Measurements from ENCODE around the gene FLOT2.
"Not testable (repeated sequence)": the region's sequence is repeated elsewhere in the genome, so short reads cannot be mapped to it uniquely, and the experiment has no call there.

Gene FLOT2

GRCh38 chr17:28896884-28897768, at the start of gene FLOT2:
FLOT2 (minus strand) TSS chr17:28897733; CDS start chr17:28897574, 159 bp downstream.
- DNase-seq (ENCODE audit: low read depth): no peak

DNA sequence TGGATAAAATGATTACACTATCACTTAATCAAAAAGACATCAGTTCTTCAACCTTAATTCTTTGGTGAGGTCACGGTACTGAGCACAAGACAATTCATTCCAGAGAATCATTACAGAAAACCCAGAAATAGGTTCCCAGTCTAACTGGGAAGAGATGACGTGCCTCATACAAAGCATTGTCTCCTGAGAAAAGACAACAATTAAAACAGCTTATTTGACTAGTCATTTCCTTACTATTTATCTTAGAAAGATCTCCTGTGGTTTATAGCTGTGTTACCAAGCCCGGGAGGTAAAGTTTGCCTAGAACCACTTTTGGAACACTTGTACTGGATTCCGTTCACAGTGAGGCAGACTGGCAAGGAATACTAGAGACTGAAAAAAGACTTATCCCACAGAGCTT, 48.7 kb upstream of the FLOT2 start:
- DNase-seq (ENCODE audit: low read depth): peak; percentile 86

GRCh38 chr17:28944862-28945741, 47.6 kb upstream of the FLOT2 start:
- DNase-seq (ENCODE audit: low read depth): peak; percentile 45

DNA sequence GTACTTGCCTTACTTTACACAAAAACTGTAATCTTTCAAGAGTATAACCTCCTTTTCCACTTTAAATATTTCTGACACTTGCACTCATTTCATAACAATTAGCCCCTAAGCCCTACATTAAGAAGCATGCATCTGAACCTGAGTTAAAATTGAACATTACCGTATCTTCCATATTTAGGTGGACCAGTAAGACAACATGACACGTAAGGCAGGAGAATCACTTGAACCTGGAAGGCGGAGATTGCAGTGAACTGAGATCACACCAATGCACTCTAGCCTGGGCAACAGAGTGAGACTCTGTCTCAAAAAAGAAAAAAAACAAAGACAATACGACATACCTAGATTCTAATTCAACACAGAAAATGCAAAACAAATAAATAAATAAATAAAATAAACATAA, 46.8 kb upstream of the FLOT2 start:
- DNase-seq (ENCODE audit: low read depth): no peak

GRCh38 chr17:28942925-28943324, 45.4 kb upstream of the FLOT2 start:
- no peak for DNase-seq (ENCODE audit: low read depth)

GRCh38 chr17:28941251-28941650, 43.7 kb upstream of the FLOT2 start:
- no peak for DNase-seq (ENCODE audit: low read depth)

GRCh38 chr17:28940675-28941074, 43.1 kb upstream of the FLOT2 start:
- no peak for DNase-seq (ENCODE audit: low read depth)

DNA sequence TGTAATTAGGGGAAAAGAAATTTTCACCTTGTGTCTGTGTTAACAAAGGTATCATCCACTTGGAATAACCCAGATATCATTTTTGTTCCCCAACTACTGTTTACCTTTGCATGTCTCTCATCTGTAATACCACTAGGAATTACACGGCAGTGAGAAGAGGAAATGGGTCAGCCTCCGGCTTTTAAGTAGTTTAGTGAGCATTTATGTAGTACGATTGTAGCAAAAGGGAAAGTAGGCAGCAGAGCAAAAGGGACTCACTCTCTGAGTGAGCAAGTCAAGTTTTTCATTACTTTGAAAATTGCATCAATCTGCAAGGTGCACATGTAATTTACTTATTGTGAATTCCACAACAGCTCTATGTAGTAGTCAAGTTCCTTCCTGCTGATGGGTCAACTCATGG, 42.6 kb upstream of the FLOT2 start:
- no peak for DNase-seq (ENCODE audit: low read depth)

DNA sequence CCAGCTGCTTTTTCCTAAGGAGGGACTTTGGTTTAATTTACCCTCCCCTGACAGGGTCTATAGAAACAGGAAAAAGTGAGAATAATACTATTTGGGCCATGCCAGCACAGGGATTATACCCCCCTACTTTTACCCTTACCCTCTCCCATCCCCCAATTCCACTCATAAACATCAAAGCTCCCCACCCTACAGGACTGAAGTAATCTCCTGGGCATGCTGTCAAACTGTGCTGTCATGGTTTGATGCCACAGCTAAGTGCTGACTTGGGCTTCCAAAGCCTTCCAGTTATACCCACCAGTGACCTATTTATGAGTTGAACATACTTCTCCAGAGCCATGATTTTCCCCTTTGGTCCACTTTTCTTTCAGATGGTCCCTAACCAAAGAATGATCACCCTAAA, 41.0 kb upstream of the FLOT2 start:
- DNase-seq (ENCODE audit: low read depth): no peak

DNA sequence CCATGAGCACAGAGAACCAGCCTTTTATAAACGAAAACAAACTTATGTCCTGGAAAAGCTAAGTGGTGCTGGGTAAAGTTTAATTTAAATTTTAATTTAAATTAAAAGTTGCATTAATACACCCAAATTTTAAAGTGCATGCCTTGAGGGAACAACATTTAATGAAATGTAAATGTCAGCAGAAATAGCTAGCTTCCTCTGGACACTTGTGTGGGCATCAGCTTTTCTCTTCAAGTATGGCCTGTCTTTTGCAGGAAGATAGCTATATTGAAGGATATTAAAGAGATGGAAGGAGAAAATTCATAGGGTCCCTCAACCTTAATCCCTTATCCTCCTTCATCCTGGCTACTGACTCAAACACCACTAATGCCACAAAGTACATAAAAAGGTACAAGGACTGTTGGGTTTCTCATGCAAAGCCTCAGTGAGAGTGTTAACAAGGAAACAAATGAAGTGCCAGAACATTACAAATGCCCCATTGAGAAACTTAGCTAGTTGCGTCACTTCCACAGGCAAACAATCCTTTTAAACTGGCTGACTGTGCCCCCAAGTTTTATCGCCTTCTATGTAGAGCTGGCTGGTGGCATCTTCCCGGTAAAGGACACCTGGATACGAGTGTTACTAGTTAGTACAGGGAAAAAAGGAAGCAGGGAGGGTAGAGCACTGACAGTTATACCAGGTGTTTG, 39.7 kb upstream of the FLOT2 start:
- DNase-seq (ENCODE audit: low read depth): no peak

DNA sequence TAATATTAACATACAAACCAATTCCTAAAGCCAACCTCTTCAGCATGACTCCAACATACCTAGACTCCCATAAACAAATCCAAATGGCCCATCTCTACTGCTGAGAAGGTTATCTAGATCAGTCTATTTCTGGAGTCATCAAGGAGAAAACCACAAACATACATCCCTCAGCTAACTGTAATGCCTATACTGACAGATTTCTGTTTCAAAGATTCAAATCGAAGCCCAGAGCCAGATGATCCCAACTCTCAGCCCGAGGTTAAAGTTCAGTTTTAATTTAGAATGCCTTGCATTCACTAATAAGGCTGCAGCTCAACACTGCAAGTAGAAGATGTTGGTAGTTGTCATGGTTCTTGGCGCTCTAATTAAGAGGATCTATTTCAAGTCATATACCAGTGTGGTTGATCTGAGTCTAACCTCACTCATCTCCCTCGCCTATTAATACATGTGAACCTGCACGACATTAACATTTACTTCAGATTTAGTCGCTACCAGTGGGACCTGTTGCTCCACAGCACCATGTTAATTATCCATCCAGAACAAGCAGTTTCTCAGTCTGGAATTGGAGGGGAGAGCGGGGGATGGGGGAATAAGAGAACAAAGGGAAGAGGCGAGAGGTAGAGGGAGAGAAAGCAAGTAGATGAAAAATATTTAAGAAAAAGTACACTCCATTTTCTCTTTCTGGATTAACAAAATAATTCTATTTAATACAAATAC, 38.4 kb upstream of the FLOT2 start:
- DNase-seq (ENCODE audit: low read depth): no peak

GRCh38 chr17:28934508-28934907, 37.0 kb upstream of the FLOT2 start:
- DNase-seq (ENCODE audit: low read depth): not testable (repeated sequence)

DNA sequence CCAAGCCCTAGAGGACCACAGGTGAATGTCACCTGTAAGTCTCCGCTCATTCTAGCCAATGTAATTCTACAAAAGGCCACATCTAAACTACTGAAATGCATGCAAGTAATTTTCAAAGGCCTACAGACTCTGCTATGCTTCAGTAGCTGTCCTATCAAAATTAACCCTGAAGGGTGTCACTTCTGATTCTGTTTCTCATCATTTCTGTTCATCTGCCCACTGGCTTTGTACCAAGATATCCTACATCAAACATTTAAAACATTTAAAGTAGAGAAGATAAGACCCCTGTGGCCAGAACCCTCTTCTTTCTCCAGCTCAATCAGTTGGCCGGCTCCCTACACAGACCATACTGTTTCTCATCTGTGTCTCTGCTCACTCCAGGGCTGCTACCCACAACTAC, 32.3 kb upstream of the FLOT2 start:
- DNase-seq (ENCODE audit: low read depth): no peak

- DNase-seq (ENCODE audit: low read depth): no peak
These were observed 30.5 kb upstream of the FLOT2 start for GRCh38 chr17:28928061-28928460.

- no peak for DNase-seq (ENCODE audit: low read depth)
These were observed 29.3 kb upstream of the FLOT2 start for GRCh38 chr17:28926786-28927185.

DNA sequence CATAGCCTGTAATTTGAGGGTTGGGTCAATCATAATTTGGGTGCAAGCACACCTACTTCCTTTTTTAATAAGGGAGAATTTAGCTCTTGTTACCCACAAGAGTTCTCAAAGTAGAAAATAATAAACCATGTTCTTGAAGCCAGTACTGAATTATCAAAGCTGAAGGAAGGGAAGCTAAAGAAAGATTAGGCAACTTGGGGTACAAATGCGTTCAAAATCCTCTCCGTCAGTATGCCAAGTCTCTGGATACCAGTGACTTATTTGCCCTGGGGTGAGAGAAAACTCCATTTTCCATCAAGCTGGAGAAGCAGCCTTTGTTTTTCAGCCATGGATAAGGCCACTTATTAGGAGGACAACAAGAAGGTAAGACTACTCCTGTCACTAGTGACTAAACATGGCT, 28.8 kb upstream of the FLOT2 start:
- DNase-seq (ENCODE audit: low read depth): no peak

- DNase-seq (ENCODE audit: low read depth): peak; percentile 72
These were observed 28.4 kb upstream of the FLOT2 start for GRCh38 chr17:28925912-28926365.

DNA sequence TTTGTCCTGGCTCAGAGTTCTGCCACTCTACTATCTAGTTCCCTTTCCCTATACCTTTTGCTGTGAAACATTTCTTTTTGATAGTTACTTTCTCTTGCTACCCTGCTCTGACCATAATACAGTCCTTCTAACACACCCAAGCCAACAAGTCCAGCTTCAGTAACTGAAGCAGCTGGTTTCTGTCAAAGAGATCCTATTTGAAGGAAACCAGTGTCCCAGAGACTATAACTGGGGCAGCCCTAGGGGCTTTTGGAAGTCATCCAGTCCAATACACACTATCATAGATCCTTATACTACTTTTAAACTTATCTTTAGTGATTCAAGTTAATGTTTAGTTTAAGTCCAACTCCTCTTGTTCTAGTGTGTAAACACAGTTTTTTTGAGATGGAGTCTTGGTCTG, 22.7 kb upstream of the FLOT2 start:
- no peak for DNase-seq (ENCODE audit: low read depth)

- DNase-seq (ENCODE audit: low read depth): no peak
These were observed 20.8 kb upstream of the FLOT2 start for GRCh38 chr17:28918295-28918694.

DNA sequence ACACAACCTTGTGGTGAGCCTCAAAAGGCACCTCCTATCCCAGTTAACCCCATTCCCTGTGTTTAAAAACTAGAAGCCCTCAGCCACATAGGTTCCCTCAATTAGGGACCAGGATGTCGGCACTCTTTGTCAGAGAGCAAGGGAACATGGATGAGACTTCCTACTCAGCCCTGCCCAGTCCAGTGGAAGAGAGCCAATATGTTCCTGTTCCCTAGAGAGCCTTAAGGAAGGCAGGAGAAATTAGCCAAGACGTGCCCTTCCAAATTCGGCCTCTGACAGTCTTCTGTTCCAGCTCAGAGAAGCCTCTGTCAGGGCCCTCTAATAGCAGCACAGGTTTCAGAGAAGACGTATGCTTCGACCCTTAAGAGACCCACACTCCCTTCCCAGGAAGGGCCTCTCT, 19.9 kb upstream of the FLOT2 start:
- DNase-seq (ENCODE audit: low read depth): no peak

DNA sequence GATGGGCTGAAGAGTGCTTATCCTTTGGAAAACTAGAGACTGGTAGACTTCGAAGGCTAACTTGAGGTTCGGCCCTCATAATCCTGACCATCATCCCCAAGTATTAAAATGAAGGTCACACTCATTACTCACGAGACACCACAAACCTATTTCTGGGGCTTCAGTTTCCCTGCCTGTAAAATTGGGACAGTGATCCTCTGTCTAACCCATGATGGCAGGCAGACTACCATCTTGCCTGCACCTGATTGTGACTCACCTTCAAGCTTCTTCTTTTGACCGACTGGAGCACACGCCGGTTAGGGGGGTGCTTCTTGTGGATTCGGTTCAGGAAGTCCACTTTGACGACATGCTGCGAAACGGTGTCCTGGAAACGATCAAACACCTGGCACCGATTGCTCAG, 19.5 kb upstream of the FLOT2 start:
- no peak for DNase-seq (ENCODE audit: low read depth)

Measured in GM04503 (cell line).